Smooth muscle cell (in vitro differentiated cells): ENCODE data around the gene UBN1. TPM values are rescaled to one million over a fixed set of nuclear protein-coding genes. Genes with fewer than 3 reads are reported as not detected.

Experiments
- DNase-seq: peaks from one replicate; lab custom pipeline; 2025; ENCODE audit not compliant: unreplicated experiment; lab: John Stamatoyannopoulos, UW
- H2AFZ ChIP-seq: fragments of 200-600 bp; sonication (generic); 2 replicates; pipeline ENCODE4 v1.6.0; 2016; ENCODE audit warnings: antibody characterized with exemption, low read depth, mild to moderate bottlenecking
- H3F3A ChIP-seq: fragments of 200-600 bp; sonication (generic); 2 replicates; pipeline ENCODE4 v1.6.0; 2017; ENCODE audit warnings: antibody characterized with exemption, low read depth
- H3K27ac ChIP-seq: fragments of 200-600 bp; sonication (generic); 2 replicates; pipeline ENCODE4 v1.5.1; 2016; ENCODE audit warnings: low read depth, mild to moderate bottlenecking
- H3K27me3 ChIP-seq: fragments of 200-600 bp; sonication (generic); 2 replicates; pipeline ENCODE4 v1.6.1; 2016; ENCODE audit warnings: low read depth, mild to moderate bottlenecking
- H3K36me3 ChIP-seq: fragments of 200-600 bp; sonication (generic); 2 replicates; pipeline ENCODE4 v1.5.1; 2016; ENCODE audit warnings: low read depth
- H3K4me1 ChIP-seq: fragments of 200-600 bp; sonication (generic); 2 replicates; pipeline ENCODE4 v1.5.1; 2016; ENCODE audit warnings: low read depth
- H3K4me2 ChIP-seq: fragments of 200-600 bp; sonication (generic); 2 replicates; pipeline ENCODE4 v1.6.0; 2016; ENCODE audit warnings: mild to moderate bottlenecking
- H3K4me3 ChIP-seq: fragments of 200-600 bp; sonication (generic); 2 replicates; pipeline ENCODE4 v1.5.1; 2016; ENCODE audit warnings: mild to moderate bottlenecking
- H3K79me2 ChIP-seq: fragments of 200-600 bp; sonication (generic); 2 replicates; pipeline ENCODE4 v1.6.0; 2016; ENCODE audit warnings: low read depth, mild to moderate bottlenecking
- H3K9ac ChIP-seq: fragments of 200-600 bp; sonication (generic); 2 replicates; pipeline ENCODE4 v1.6.0; 2016; ENCODE audit warnings: low read depth
- H3K9me3 ChIP-seq: fragments of 200-600 bp; sonication (generic); replicated peaks from 2 replicates; pipeline ENCODE4 v1.5.1; 2016; ENCODE audit warnings: low read depth
- H4K20me1 ChIP-seq: fragments of 200-600 bp; sonication (generic); 2 replicates; pipeline ENCODE4 v1.6.0; 2016; ENCODE audit warnings: low read depth
- CTCF ChIP-seq: fragments of 200-600 bp; sonication (generic); IDR thresholded peaks from 2 replicates; pipeline ENCODE4 v1.5.1; 2017; ENCODE audit warnings: borderline replicate concordance, mild to moderate bottlenecking, antibody characterized with exemption; ENCODE audit not compliant: insufficient read depth, poor library complexity, severe bottlenecking
- WGBS: methylation state at CpG from one replicate; pipeline ENCODE4 v1.1.7; 2016; ENCODE audit warnings: low lambda C conversion rate; 5-methylcytosine and 5-hydroxymethylcytosine counted together
- polyA plus RNA-seq: library from polyadenylated mRNA; unstranded; fragments of >200 nt; fragmentation: Nextera tagmentation; extraction: Ambion mirVana; gene quantifications from 2 replicates; pipeline ENCODE4 v1.2.1, GENCODE V29; 2016
- total RNA-seq: library from RNA; depleted of rRNA; stranded (reverse); fragments of >200 nt; gene quantifications from 2 replicates; pipeline ENCODE4 v1.2.3, GENCODE V29; 2014

Gene UBN1
- total and polyA plus RNA-seq, 2 experiments from 2014 or later, result 16.2 to 29.7 TPM

- H3K79me2 ChIP-seq, result no peaks in the 10 kb centered on the region
- DNase-seq, result no peak
- no peaks in the 10 kb centered on the region for H3K36me3 ChIP-seq
- 86% methylated on average over 16 of the region's 16 CpGs for WGBS
- H3K4me1 ChIP-seq, result no peaks in the 10 kb centered on the region
- no peaks in the 10 kb centered on the region for H3F3A ChIP-seq
- no peaks in the 10 kb centered on the region for H4K20me1 ChIP-seq
- H3K4me3 ChIP-seq, result no peak overlapping the region
- H2AFZ ChIP-seq, result no peak overlapping the region
- no peak for TF ChIP-seq CTCF
- H3K4me2 ChIP-seq, result no peak overlapping the region
- no peaks in the 10 kb centered on the region for H3K9me3 ChIP-seq
- no peaks in the 10 kb centered on the region for H3K27me3 ChIP-seq
- no peak overlapping the region for H3K9ac ChIP-seq
- H3K27ac ChIP-seq, result no peak overlapping the region
Measured at GRCh38 chr16:4904108-4904941, 57.0 kb downstream of the UBN1 start.

- no peak for DNase-seq
- no peaks in the 10 kb centered on the region for H3K79me2 ChIP-seq
- H3K4me3 ChIP-seq, result no peak overlapping the region
Measured at GRCh38 chr16:4904942-4905615, 57.8 kb downstream of the UBN1 start.

GRCh38 chr16:4908854-4909401, 61.6 kb downstream of the UBN1 start:
- H2AFZ ChIP-seq, result no peak overlapping the region
- no peaks in the 10 kb centered on the region for H3K4me1 ChIP-seq
- H3K36me3 ChIP-seq, result no peaks in the 10 kb centered on the region
- WGBS, result 98% methylated on average over 3 of the region's 5 CpGs
- DNase-seq, result no peak
- no peaks in the 10 kb centered on the region for H3K9me3 ChIP-seq
- H4K20me1 ChIP-seq, result no peaks in the 10 kb centered on the region
- H3K4me2 ChIP-seq, result no peak overlapping the region
- no peak overlapping the region for H3K4me3 ChIP-seq
- H3K27me3 ChIP-seq, result no peaks in the 10 kb centered on the region
- no peak overlapping the region for H3K9ac ChIP-seq
- TF ChIP-seq CTCF, result no peak
- no peaks in the 10 kb centered on the region for H3F3A ChIP-seq
- no peak overlapping the region for H3K27ac ChIP-seq
- H3K79me2 ChIP-seq, result no peaks in the 10 kb centered on the region

More at GRCh38 chr16:4904942-4905615, 57.8 kb downstream of the UBN1 start:
- Histone ChIP-seq H3K9ac (no peak overlapping the region), H4K20me1 (no peaks in the 10 kb centered on the region), H3K27ac (no peak overlapping the region), H3K4me1 (no peaks in the 10 kb centered on the region), H3K4me2 (no peak overlapping the region), H2AFZ (no peak overlapping the region), H3K27me3 (no peaks in the 10 kb centered on the region), H3K36me3 (no peaks in the 10 kb centered on the region), H3F3A (no peaks in the 10 kb centered on the region), H3K9me3 (no peaks in the 10 kb centered on the region)
- 87% methylated on average over 14 of the region's 14 CpGs for WGBS
- TF ChIP-seq CTCF, result no peak
